GM13976 (cell line): ENCODE results near the gene TTLL7.

Experiments
- DNase-seq: peaks from one replicate; pipeline ENCODE4 v3.0.0; 2012; ENCODE audit warnings: low spot score
- CTCF ChIP-seq: IDR thresholded peaks from 2 replicates; pipeline ENCODE4 v1.5.1; 2012; ENCODE audit warnings: borderline replicate concordance, mild to moderate bottlenecking; ENCODE audit not compliant: insufficient read depth; ENCODE audit errors: extremely low read depth, missing control alignments, control extremely low read depth
- in situ Hi-C: fragments of 300-500 bp; cut with MboI; formaldehyde crosslinking; loops from one replicate; pipeline ENCODE4 v1.12.0; 2022; ENCODE audit warnings: low sequenced_read_pairs, mixed read lengths, inconsistent platforms; ENCODE audit not compliant: unreplicated experiment

The TTLL7 gene

GRCh38 chr1:83857716-83858115 lies 141.2 kb downstream of the TTLL7 start:
- no peak for DNase-seq
- TF ChIP-seq CTCF = no peak
- in situ Hi-C loops = no loop called here

GRCh38 chr1:83857103-83857502 lies 141.8 kb downstream of the TTLL7 start:
- no peak for DNase-seq
- in situ Hi-C loops = no loop called here
- TF ChIP-seq CTCF = no peak

GRCh38 chr1:83856381-83856780 lies 142.6 kb downstream of the TTLL7 start:
- in situ Hi-C loops = no loop called here
- no peak for DNase-seq
- TF ChIP-seq CTCF = no peak

- in situ Hi-C loops = no loop called here
- no peak for DNase-seq
- no peak for TF ChIP-seq CTCF
These were observed 144.5 kb downstream of the TTLL7 start for GRCh38 chr1:83854456-83854855.

- no peak for DNase-seq
- TF ChIP-seq CTCF = no peak
- in situ Hi-C loops = no loop called here
These were observed 148.1 kb downstream of the TTLL7 start for GRCh38 chr1:83850834-83851233.

- in situ Hi-C loops = no loop called here
- TF ChIP-seq CTCF = no peak
- DNase-seq = peak; percentile 30
These were observed 149.5 kb downstream of the TTLL7 start for GRCh38 chr1:83849191-83850061.
